Neural crest cell (in vitro differentiated cells): ENCODE data around the gene TBATA. TPM values are rescaled to one million over a fixed set of nuclear protein-coding genes. Genes with fewer than 3 reads are reported as not detected.

Experiments used
- DNase-seq: peaks from one replicate; pipeline ENCODE4 v3.0.0; 2021; ENCODE audit warnings: low read depth, mixed read lengths, low spot score
- H3K27ac Mint-ChIP-seq: one replicate; pipeline ENCODE4 v1.8.0; 2021; ENCODE audit warnings: mild to moderate bottlenecking, mixed read lengths; ENCODE audit not compliant: unreplicated experiment
- H3K27me3 Mint-ChIP-seq: 2 replicates; pipeline ENCODE4 v1.8.0; 2021; ENCODE audit warnings: low read depth, mild to moderate bottlenecking, mixed read lengths
- H3K36me3 Mint-ChIP-seq: 2 replicates; pipeline ENCODE4 v1.8.0; 2021; ENCODE audit warnings: low read depth, mild to moderate bottlenecking, mixed read lengths
- H3K4me1 Mint-ChIP-seq: 2 replicates; pipeline ENCODE4 v1.8.0; 2021; ENCODE audit warnings: mixed read lengths
- H3K4me3 Mint-ChIP-seq: one replicate; pipeline ENCODE4 v1.8.0; 2021; ENCODE audit warnings: mild to moderate bottlenecking, mixed read lengths
- H3K9me3 Mint-ChIP-seq: 2 replicates; pipeline ENCODE4 v1.8.0; 2021; ENCODE audit warnings: mixed read lengths
- CTCF ChIP-seq: fragments of 200-600 bp; sonication (generic); conservative IDR thresholded peaks from 2 replicates; pipeline ENCODE4 v1.5.0; 2021; ENCODE audit warnings: antibody characterized with exemption, mild to moderate bottlenecking
- total RNA-seq: library from RNA; stranded (reverse); gene quantifications from 2 replicates; pipeline ENCODE4 v1.2.1, GENCODE V29; 2021

The TBATA gene
- total RNA-seq, 1 donor from 2014 or later: not detected

GRCh38 chr10:70737250-70737649 is 47.9 kb downstream of the TBATA start:
- no peak for TF ChIP-seq CTCF
- H3K27me3 Mint-ChIP-seq: no peaks in the 10 kb centered on the region
- peaks cover 19% of the 10 kb centered on the region for H3K4me1 Mint-ChIP-seq
- H3K36me3 Mint-ChIP-seq: no peaks in the 10 kb centered on the region
- no peak for DNase-seq
- no peak overlapping the region for H3K4me3 Mint-ChIP-seq
- no peak overlapping the region for H3K27ac Mint-ChIP-seq
- H3K9me3 Mint-ChIP-seq: no peaks in the 10 kb centered on the region

DNA sequence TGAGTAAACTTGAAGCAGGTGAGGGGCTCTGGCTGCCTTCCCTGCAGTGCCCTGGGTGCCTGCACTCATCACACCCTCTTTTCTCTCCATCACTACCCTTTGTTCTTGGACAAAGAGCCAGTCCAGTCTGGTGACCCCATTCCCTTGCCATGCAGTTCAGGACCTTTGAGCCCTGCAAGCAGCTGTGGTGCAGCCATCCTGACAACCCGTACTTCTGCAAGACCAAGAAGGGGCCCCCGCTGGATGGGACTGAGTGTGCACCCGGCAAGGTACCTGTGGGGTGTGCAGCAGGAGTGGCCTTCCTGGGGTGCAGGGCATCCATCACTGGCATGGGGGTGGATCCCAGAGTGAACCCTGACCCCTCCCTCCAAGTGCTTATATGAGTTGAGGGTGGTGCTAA is 48.7 kb downstream of the TBATA start:
- Mint-ChIP-seq H3K27ac (peak overlapping the region; percentile 35), H3K4me1 (peaks cover 19% of the 10 kb centered on the region), H3K9me3 (no peaks in the 10 kb centered on the region), H3K27me3 (no peaks in the 10 kb centered on the region), H3K36me3 (no peaks in the 10 kb centered on the region), H3K4me3 (no peak overlapping the region)
- DNase-seq: no peak
- TF ChIP-seq CTCF: no peak

DNA sequence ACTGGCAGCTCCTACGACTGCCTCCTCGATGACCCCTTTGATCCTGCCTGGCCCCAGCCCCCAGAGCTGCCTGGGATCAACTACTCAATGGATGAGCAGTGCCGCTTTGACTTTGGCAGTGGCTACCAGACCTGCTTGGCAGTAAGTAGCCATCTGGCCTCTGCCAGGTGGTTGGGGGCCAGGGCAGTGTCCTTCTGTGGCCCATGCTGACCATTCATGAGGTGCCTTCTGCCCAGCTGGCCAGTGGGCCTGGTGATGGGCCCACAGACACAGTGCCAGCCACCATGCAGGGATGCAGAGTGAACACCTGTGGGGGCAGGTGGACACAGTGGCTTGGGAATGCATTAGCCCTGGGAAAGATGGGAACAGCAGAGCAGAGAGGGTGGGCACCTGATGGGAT is 50.0 kb downstream of the TBATA start:
- no peaks in the 10 kb centered on the region for H3K9me3 Mint-ChIP-seq

DNA sequence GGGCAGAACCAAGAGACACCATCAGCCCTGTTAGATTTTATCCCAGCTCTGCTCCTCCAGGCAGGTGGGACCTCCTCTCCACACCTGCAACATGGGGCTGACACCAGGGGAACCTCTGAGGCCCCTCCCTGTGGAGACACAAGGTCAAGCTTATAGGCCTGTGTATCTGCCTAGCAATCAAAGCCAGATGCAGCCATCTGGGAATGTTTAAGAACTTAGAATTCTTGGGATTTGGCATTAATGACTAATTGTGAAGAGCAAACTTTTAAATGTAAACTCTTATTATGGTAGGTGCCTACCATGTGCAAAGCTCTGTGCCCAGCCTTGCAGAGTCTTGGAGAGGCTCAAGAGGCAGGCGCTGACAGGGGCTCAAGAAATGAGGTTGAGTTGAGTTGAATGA is 52.1 kb downstream of the TBATA start:
- DNase-seq: no peak
- Mint-ChIP-seq H3K27ac (no peak overlapping the region), H3K27me3 (no peaks in the 10 kb centered on the region), H3K36me3 (no peaks in the 10 kb centered on the region), H3K4me3 (no peak overlapping the region), H3K4me1 (peaks cover 13% of the 10 kb centered on the region), H3K9me3 (no peaks in the 10 kb centered on the region)
- TF ChIP-seq CTCF: no peak

More for the DNA sequence above, 50.0 kb downstream of the TBATA start:
- DNase-seq: no peak
- Mint-ChIP-seq H3K27ac (no peak overlapping the region), H3K4me1 (peaks cover 19% of the 10 kb centered on the region), H3K27me3 (no peaks in the 10 kb centered on the region), H3K4me3 (no peak overlapping the region), H3K36me3 (no peaks in the 10 kb centered on the region)
- no peak for TF ChIP-seq CTCF

GRCh38 chr10:70732569-70732968 is 52.6 kb downstream of the TBATA start:
- Mint-ChIP-seq H3K4me3 (no peak overlapping the region), H3K27ac (no peak overlapping the region), H3K9me3 (no peaks in the 10 kb centered on the region), H3K36me3 (no peaks in the 10 kb centered on the region), H3K27me3 (no peaks in the 10 kb centered on the region), H3K4me1 (peaks cover 13% of the 10 kb centered on the region)
- no peak for TF ChIP-seq CTCF
- DNase-seq: no peak

DNA sequence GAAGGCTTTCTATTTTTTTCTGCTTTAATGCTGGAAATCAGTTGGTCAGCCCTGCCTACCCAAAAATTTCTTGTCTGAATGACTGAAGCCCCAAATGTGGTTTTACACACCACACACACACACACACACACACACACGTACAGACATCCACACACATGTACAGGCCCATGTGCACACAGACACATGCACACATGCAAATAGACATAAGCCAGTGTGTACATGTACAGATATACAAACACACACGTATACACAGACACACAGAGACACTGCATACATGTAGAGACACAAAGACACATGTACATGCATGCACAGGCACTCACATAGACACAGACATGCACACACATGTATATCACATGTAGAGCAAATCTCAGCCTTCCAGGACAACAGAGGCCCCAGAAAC is 54.2 kb downstream of the TBATA start:
- no peaks in the 10 kb centered on the region for H3K27me3 Mint-ChIP-seq

More for the DNA sequence above, 54.2 kb downstream of the TBATA start:
- no peak for DNase-seq
- no peak for TF ChIP-seq CTCF
- Mint-ChIP-seq H3K9me3 (no peaks in the 10 kb centered on the region), H3K4me1 (peaks cover 3% of the 10 kb centered on the region), H3K4me3 (no peak overlapping the region), H3K27ac (no peak overlapping the region), H3K36me3 (no peaks in the 10 kb centered on the region)
